ENCODE measurements around the gene DNAJC7.

DNA sequence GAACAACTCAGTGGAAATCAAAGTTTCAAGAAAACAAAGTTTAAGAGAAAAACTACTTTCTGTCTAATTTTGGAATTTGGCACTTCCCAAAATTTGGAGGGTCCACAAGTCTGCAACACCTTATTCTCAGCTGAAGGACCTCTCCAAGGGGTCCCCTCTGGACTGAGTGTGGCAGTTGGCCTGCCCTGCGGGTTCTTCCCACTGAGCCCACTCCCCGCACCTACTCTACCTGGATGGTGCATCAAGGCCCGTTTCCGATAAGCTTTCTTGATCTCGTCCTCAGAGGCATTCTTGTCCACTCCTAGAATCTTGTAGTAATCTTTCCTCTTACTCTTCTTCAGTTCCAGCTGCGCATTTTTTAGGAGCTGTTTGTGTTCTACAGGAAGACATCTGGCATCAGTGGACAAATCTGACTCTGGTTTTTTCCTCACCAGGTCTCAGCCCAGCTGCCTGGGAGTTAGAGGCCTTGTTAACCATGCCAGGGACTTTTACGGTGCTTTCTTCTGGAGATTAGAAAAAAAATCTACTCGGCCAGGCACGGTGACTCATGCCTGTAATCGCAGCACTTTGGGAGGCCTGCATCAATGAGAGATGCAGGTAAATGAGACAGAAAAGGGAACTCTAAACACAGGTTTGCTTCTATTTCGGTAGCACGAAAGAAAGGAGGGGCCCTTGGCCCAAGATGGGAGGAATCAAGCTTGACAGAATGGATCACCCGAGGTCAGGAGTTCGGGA, 35.0 kb downstream of the DNAJC7 start:
- TF ChIP-seq, protein P1, sequence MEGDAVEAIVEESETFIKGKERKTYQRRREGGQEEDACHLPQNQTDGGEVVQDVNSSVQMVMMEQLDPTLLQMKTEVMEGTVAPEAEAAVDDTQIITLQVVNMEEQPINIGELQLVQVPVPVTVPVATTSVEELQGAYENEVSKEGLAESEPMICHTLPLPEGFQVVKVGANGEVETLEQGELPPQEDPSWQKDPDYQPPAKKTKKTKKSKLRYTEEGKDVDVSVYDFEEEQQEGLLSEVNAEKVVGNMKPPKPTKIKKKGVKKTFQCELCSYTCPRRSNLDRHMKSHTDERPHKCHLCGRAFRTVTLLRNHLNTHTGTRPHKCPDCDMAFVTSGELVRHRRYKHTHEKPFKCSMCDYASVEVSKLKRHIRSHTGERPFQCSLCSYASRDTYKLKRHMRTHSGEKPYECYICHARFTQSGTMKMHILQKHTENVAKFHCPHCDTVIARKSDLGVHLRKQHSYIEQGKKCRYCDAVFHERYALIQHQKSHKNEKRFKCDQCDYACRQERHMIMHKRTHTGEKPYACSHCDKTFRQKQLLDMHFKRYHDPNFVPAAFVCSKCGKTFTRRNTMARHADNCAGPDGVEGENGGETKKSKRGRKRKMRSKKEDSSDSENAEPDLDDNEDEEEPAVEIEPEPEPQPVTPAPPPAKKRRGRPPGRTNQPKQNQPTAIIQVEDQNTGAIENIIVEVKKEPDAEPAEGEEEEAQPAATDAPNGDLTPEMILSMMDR (IDR thresholded peaks at IDR 0.05) = no peak
- TF ChIP-seq EZH2 (IDR thresholded peaks at IDR 0.05) = no peak

All from neural progenitor cell (in vitro differentiated cells).